ENCODE measurements around the gene HTT-AS. TPM values are rescaled to one million over a fixed set of nuclear protein-coding genes. Genes with fewer than 3 reads are reported as not detected.

HTT-AS gene
- polyA plus RNA-seq, 1 of the 3 experiments (the other 2 are of a cell fraction): not detected

GRCh38 chr4:3026540-3026939 is 47.8 kb downstream of the HTT-AS start:
- ChIA-PET POLR2A (no interaction called here), CTCF (interaction anchor here (0.8 to 1.1 kb wide), 3 partner anchors 10 to 49 kb away, joined by 3 to 4 read pairs (median 3); no protein-coding TSS in a partner anchor)

More at GRCh38 chr4:3026540-3026939, 47.8 kb downstream of the HTT-AS start:
- no peak overlapping the region for H2AFZ ChIP-seq (ENCODE audit: low read depth)
- H3K27ac ChIP-seq (ENCODE audit: low read depth in 2 of 2, low read length in 1 of 2): no peak overlapping the region
- H3K4me3 ChIP-seq (ENCODE audit: low read depth in 2 of 2, low read length in 1 of 2): no peak overlapping the region
- no peaks in the 10 kb centered on the region for H3K9me3 ChIP-seq
- H3K36me3 ChIP-seq (replicated peaks in 1 of 2; ENCODE audit: control insufficient read depth in 1 of 2, insufficient read depth in 2 of 2, low read length in 1 of 2): no peaks in the 10 kb centered on the region
- H3K9ac ChIP-seq: no peak overlapping the region
- H3K79me2 ChIP-seq (ENCODE audit: insufficient read depth): no peaks in the 10 kb centered on the region
- DNase-seq: no peak
- 85% methylated on average over 8 of the region's 9 CpGs for WGBS (ENCODE audit: low lambda C conversion rate)
- no peaks in the 10 kb centered on the region for H3F3A ChIP-seq (replicated peaks; ENCODE audit: insufficient read depth)
- peaks cover 0 to 10% of the 10 kb centered on the region in 2 experiments; a peak in 1 of 4 replicates for H3K4me1 ChIP-seq (ENCODE audit: control insufficient read depth in 1 of 2, insufficient read depth in 2 of 2, low read depth in 1 of 2, low read length in 1 of 2)
- no peaks in the 10 kb centered on the region for H3K27me3 ChIP-seq (ENCODE audit: insufficient read depth)
- no peaks in the 10 kb centered on the region for H3K9me2 ChIP-seq
- no peak overlapping the region for H3K4me2 ChIP-seq
- no peak for TF ChIP-seq USF1 (IDR thresholded peaks at IDR 0.05; ENCODE audit: borderline replicate concordance, low read depth)
- TF ChIP-seq TAF1 (IDR thresholded peaks at IDR 0.05; ENCODE audit: borderline replicate concordance, low read depth, low read length): no peak
- no peak for TF ChIP-seq NFIC (IDR thresholded peaks at IDR 0.05; ENCODE audit: borderline replicate concordance)
- no peak for TF ChIP-seq GABPA (IDR thresholded peaks at IDR 0.05; ENCODE audit: low read depth)
- TF ChIP-seq CHD2 (IDR thresholded peaks at IDR 0.05; ENCODE audit: low read length, partially characterized antibody): no peak
- no peak for TF ChIP-seq MAX (IDR thresholded peaks at IDR 0.05; ENCODE audit: low read depth)
- TF ChIP-seq JUND (IDR thresholded peaks at IDR 0.05): no peak
- no peak for TF ChIP-seq USF2 (IDR thresholded peaks at IDR 0.05; ENCODE audit: borderline replicate concordance, low read depth, low read length)
- TF ChIP-seq MEF2A (IDR thresholded peaks at IDR 0.05; ENCODE audit: borderline replicate concordance, low read depth): no peak
- TF ChIP-seq POLR2AphosphoS5 (IDR thresholded peaks at IDR 0.05; ENCODE audit: low read depth, low read length): no peak
- no peak for TF ChIP-seq RFX5 (IDR thresholded peaks at IDR 0.05; ENCODE audit: low read length)
- TF ChIP-seq ZBTB33 (IDR thresholded peaks at IDR 0.05; ENCODE audit: borderline replicate concordance, low read depth): no peak
- TF ChIP-seq REST (IDR thresholded peaks at IDR 0.05; ENCODE audit: low read depth, low read length): no peak
- TF ChIP-seq FOXJ3 (CRISPR knock-in tag; IDR thresholded peaks at IDR 0.05): no peak
- no peak for TF ChIP-seq RAD21 (IDR thresholded peaks at IDR 0.05; ENCODE audit: low read length)
- TF ChIP-seq PBX3 (IDR thresholded peaks at IDR 0.05): no peak
- TF ChIP-seq MXI1 (IDR thresholded peaks at IDR 0.05; ENCODE audit: low read depth, low read length): no peak
- TF ChIP-seq SMC3 (IDR thresholded peaks at IDR 0.05; ENCODE audit: low read depth, low read length): no peak
- TF ChIP-seq CTCF (IDR thresholded peaks at IDR 0.05): no peak
- no peaks in the 10 kb centered on the region for H4K20me1 ChIP-seq (ENCODE audit: insufficient read depth)
